ENCODE measurements around the gene KRTAP13-1. TPM values are rescaled to one million over a fixed set of nuclear protein-coding genes. Genes with fewer than 3 reads are reported as not detected.

KRTAP13-1 gene
- total RNA-seq, 1 experiment from 2014 or later, result not detected

GRCh38 chr21:30426731-30427130 is 30.9 kb downstream of the KRTAP13-1 start:
- peaks cover 25% of the 10 kb centered on the region for H3K27me3 ChIP-seq (replicated peaks; ENCODE audit: insufficient read depth, low read depth, low read length, poor library complexity)
- DNase-seq (ENCODE audit: low spot score), result no peak
- H3K9me3 ChIP-seq (ENCODE audit: low read depth, low read length, poor library complexity, severe bottlenecking), result no peaks in the 10 kb centered on the region
- TF ChIP-seq EZH2 (IDR thresholded peaks at IDR 0.05; ENCODE audit: borderline replicate concordance, low read depth, low read length, poor library complexity, severe bottlenecking) (no peak), CTCF (conservative IDR thresholded peaks at IDR 0.05; ENCODE audit: low read depth, low read length) (no peak)
- no peaks in the 10 kb centered on the region for H3K4me1 ChIP-seq (ENCODE audit: insufficient read depth, low read length, poor library complexity, severe bottlenecking)
- H3K4me3 ChIP-seq (ENCODE audit: low read depth, low read length, poor library complexity, severe bottlenecking), result no peak overlapping the region
- POLR2A ChIA-PET (ENCODE audit: low non-redundant PET), result no interaction called here
- H3K27ac ChIP-seq (ENCODE audit: low read depth, low read length, poor library complexity, severe bottlenecking), result no peak overlapping the region
- CTCF ChIA-PET, result no interaction called here
- H3K36me3 ChIP-seq (ENCODE audit: insufficient read depth, low read length, poor library complexity, severe bottlenecking), result no peaks in the 10 kb centered on the region
- intact Hi-C loops (cut with micrococcal nuclease; ENCODE audit: unreplicated experiment), result no loop called here
- BruUV-seq (replicated peaks), result no TSS peak

- H3K4me3 ChIP-seq (ENCODE audit: low read depth, low read length, poor library complexity, severe bottlenecking), result no peak within 1 kb of the TSS
- H3K9me3 ChIP-seq (ENCODE audit: low read depth, low read length, poor library complexity, severe bottlenecking), result no peaks in the 10 kb centered on the region
- DNase-seq (ENCODE audit: low spot score), result no peak
- CTCF ChIA-PET, result no interaction called here
- H3K27ac ChIP-seq (ENCODE audit: low read depth, low read length, poor library complexity, severe bottlenecking), result no peak within 1 kb of the TSS
- H3K27me3 ChIP-seq (replicated peaks; ENCODE audit: insufficient read depth, low read depth, low read length, poor library complexity), result peaks cover 33% of the 10 kb centered on the region
- POLR2A ChIA-PET (ENCODE audit: low non-redundant PET), result no interaction called here
- no peak for TF ChIP-seq EZH2 (IDR thresholded peaks at IDR 0.05; ENCODE audit: borderline replicate concordance, low read depth, low read length, poor library complexity, severe bottlenecking)
- intact Hi-C loops (cut with micrococcal nuclease; ENCODE audit: unreplicated experiment), result no loop called here
- no peaks in the 10 kb centered on the region for H3K36me3 ChIP-seq (ENCODE audit: insufficient read depth, low read length, poor library complexity, severe bottlenecking)
- H3K4me1 ChIP-seq (ENCODE audit: insufficient read depth, low read length, poor library complexity, severe bottlenecking), result no peaks in the 10 kb centered on the region
- BruUV-seq (replicated peaks), result no TSS peak
Observed at GRCh38 chr21:30430170-30430655, 34.4 kb downstream of the KRTAP13-1 start, which contains the start of gene KRTAP13-4. Gene KRTAP13-4 (plus strand): TSS chr21:30430220. CDS start chr21:30430276, 56 bp downstream.

GRCh38 chr21:30434033-30434631 is 38.3 kb downstream of the KRTAP13-1 start:
- peaks cover 32% of the 10 kb centered on the region for H3K27me3 ChIP-seq (replicated peaks; ENCODE audit: insufficient read depth, low read depth, low read length, poor library complexity)
- CTCF ChIA-PET, result interaction anchor here (0.5 to 1.1 kb wide), 2 partner anchors 26 to 85 kb away, joined by 3 to 7 read pairs; no protein-coding TSS in a partner anchor

More at GRCh38 chr21:30434033-30434631, 38.3 kb downstream of the KRTAP13-1 start:
- H3K4me3 ChIP-seq (ENCODE audit: low read depth, low read length, poor library complexity, severe bottlenecking), result no peak overlapping the region
- no peaks in the 10 kb centered on the region for H3K9me3 ChIP-seq (ENCODE audit: low read depth, low read length, poor library complexity, severe bottlenecking)
- no peaks in the 10 kb centered on the region for H3K36me3 ChIP-seq (ENCODE audit: insufficient read depth, low read length, poor library complexity, severe bottlenecking)
- peak; percentile 56 for DNase-seq (ENCODE audit: low spot score)
- no TSS peak for BruUV-seq (replicated peaks)
- H3K4me1 ChIP-seq (ENCODE audit: insufficient read depth, low read length, poor library complexity, severe bottlenecking), result no peaks in the 10 kb centered on the region
- POLR2A ChIA-PET (ENCODE audit: low non-redundant PET), result no interaction called here
- intact Hi-C loops (cut with micrococcal nuclease; ENCODE audit: unreplicated experiment), result no loop called here
- TF ChIP-seq CTCF (conservative IDR thresholded peaks at IDR 0.05; ENCODE audit: low read depth, low read length) (peak; percentile 75), EZH2 (IDR thresholded peaks at IDR 0.05; ENCODE audit: borderline replicate concordance, low read depth, low read length, poor library complexity, severe bottlenecking) (no peak)
- no peak overlapping the region for H3K27ac ChIP-seq (ENCODE audit: low read depth, low read length, poor library complexity, severe bottlenecking)

Measured in A673 (cell line).